OCI-LY1 (cell line): ENCODE data around the gene TACR1.

Experiments used
- CTCF ChIP-seq: fragments of 200-600 bp; sonication (generic), shearing (Covaris generic); IDR thresholded peaks from 2 replicates; pipeline ENCODE4 v1.5.1; 2017; ENCODE audit warnings: mild to moderate bottlenecking, antibody characterized with exemption, low read length, moderate library complexity, mixed read lengths
- EZH2 ChIP-seq: fragments of 200-600 bp; sonication (generic), shearing (Covaris generic); IDR thresholded peaks from 2 replicates; pipeline ENCODE4 v1.8.0; 2017; ENCODE audit warnings: borderline replicate concordance, mixed run types, mild to moderate bottlenecking, antibody characterized with exemption, low read length, moderate library complexity, mixed read lengths

GRCh38 chr2:75140288-75140687 lies 59.0 kb downstream of the TACR1 start:
- no peak for TF ChIP-seq EZH2
- TF ChIP-seq CTCF: no peak
